NB4 (cell line): ENCODE measurements around the gene KIF18A.
"Not testable (repeated sequence)": the region's sequence is repeated elsewhere in the genome, so short reads cannot be mapped to it uniquely, and the experiment has no call there.

Source experiments
- DNase-seq: peaks from one replicate; pipeline ENCODE4 v3.0.0; 2010; ENCODE audit warnings: low read depth
- H3K4me3 ChIP-seq: one replicate; pipeline ENCODE4 v1.5.1; 2011; ENCODE audit warnings: mild to moderate bottlenecking, low read depth, low read length, moderate library complexity
- MYC ChIP-seq: IDR thresholded peaks from 2 replicates; pipeline ENCODE4 v1.6.1; 2011; ENCODE audit warnings: low read depth, low read length
- POLR2A ChIP-seq: IDR thresholded peaks from 2 replicates; pipeline ENCODE4 v1.6.1; 2011; ENCODE audit warnings: mild to moderate bottlenecking; ENCODE audit not compliant: insufficient read length; ENCODE audit errors: extremely low read depth
- TF ChIP-seq, protein P1 (sequence below): IDR thresholded peaks from one replicate; pipeline ENCODE4 v1.5.1; 2012; ENCODE audit warnings: low read depth, low read length
- TF ChIP-seq, protein P2 (sequence below): IDR thresholded peaks from 2 replicates; pipeline ENCODE4 v1.6.1; 2011; ENCODE audit warnings: low read depth, low read length

Gene KIF18A

DNA sequence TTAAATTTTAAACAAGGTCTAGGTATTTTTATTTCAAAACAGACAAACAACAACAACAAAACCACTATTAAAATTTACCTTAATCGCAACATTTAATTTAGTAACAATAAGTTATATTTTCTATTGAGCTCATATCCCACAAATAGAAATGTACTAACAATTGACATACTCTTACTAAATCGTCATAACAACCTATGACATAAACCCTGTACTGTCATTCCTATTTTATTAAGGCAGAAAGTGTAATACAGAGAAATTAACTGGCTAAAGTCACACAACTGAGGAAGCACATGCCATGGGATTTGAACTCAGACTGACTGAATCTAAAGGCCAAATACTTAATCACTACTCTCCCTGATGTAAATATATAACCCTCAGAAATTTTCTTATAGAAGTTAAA lies 3.0 kb downstream of the KIF18A start:
- peak overlapping the region; percentile 76 for H3K4me3 ChIP-seq
- no peak for DNase-seq
- TF ChIP-seq, protein P1, sequence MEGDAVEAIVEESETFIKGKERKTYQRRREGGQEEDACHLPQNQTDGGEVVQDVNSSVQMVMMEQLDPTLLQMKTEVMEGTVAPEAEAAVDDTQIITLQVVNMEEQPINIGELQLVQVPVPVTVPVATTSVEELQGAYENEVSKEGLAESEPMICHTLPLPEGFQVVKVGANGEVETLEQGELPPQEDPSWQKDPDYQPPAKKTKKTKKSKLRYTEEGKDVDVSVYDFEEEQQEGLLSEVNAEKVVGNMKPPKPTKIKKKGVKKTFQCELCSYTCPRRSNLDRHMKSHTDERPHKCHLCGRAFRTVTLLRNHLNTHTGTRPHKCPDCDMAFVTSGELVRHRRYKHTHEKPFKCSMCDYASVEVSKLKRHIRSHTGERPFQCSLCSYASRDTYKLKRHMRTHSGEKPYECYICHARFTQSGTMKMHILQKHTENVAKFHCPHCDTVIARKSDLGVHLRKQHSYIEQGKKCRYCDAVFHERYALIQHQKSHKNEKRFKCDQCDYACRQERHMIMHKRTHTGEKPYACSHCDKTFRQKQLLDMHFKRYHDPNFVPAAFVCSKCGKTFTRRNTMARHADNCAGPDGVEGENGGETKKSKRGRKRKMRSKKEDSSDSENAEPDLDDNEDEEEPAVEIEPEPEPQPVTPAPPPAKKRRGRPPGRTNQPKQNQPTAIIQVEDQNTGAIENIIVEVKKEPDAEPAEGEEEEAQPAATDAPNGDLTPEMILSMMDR, result no peak
- TF ChIP-seq POLR2A, result no peak
- TF ChIP-seq MYC, result no peak
- TF ChIP-seq, protein P2, sequence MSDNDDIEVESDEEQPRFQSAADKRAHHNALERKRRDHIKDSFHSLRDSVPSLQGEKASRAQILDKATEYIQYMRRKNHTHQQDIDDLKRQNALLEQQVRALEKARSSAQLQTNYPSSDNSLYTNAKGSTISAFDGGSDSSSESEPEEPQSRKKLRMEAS, result no peak

DNA sequence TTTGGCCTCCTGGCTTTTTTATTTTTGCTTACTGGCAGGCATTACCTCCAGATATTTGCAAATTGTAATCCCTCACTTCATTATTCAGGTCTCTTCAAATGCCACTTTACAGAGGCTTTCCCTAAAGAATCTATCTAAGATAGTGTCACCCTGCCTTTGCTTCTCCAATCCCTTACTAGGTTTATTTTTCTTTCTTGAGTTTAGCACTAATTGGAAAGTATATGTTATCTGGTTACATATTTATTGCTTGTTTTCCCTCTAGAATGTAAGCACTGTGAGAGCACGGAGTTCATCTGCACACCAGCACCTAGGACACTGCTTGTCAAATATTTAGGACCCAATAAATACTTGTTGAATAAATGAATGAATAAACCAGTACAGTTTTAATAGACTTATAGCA lies 3.5 kb downstream of the KIF18A start:
- peak overlapping the region; percentile 76 for H3K4me3 ChIP-seq
- TF ChIP-seq POLR2A (no peak), MYC (no peak)
- TF ChIP-seq, protein P2, result no peak
- TF ChIP-seq, protein P1, result no peak

DNA sequence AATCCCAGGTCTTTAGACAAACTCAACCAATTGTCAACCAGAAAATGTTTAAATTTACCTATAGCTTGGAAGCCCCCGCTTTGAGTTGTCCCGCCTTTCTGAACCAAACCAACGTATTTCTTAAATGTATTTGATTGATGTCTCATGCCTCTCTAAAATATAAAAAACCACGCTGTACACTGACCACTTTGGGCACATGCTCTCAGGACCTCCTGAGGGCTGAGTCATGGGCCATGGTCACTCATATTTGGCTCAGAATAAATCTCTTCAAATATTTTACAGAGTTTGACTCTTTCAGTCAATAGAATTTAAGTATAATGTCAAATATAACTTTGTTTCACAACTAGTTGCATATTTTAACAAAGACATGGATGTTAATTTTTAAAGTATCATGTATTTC lies 5.7 kb downstream of the KIF18A start:
- not testable (repeated sequence) for DNase-seq, H3K4me3 ChIP-seq

More for the DNA sequence above, 3.5 kb downstream of the KIF18A start:
- no peak for DNase-seq

DNA sequence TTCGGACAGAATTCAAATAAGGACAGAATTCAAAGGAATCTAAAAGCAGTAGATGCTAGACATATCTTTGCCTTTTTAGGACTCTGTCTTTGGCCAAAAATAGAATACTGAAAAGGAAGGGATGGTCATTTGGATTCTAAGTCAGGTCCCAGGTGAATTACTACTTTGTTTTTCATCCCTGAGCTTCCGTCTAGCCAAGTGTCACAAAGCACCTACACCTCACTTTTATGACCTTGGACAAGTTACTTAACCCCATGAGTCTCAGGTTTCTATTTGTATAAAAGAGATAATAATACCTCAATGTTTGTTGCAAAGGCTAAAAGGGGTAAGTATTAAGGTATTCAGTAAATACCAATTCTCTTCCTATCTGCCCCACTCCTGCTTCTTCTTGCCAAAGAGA lies 7.3 kb downstream of the KIF18A start:
- DNase-seq, result no peak
- no peak for TF ChIP-seq MYC
- TF ChIP-seq, protein P1, result no peak
- TF ChIP-seq, protein P2, result no peak
- TF ChIP-seq POLR2A, result no peak
- no peak overlapping the region for H3K4me3 ChIP-seq

DNA sequence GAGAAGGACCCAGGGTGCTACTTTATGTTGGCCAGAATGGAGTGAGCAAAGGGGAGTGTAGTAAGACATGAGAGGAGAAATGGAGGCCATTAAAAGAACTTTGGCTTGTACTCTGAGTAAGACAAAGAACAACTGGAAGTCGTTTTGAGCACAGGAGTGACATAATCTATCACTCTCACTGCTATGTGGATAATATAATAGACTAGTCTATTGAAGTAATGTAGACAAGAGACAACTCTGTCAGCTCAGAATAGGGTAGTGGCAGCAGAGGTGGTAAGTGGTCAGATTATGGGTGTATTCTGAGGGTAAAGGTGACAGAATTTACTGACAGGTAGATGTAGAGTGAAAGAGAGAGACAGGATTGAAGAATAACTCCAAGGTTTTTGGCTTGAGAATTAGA lies 8.2 kb downstream of the KIF18A start:
- no peak overlapping the region for H3K4me3 ChIP-seq
- no peak for DNase-seq
- TF ChIP-seq MYC, result no peak
- TF ChIP-seq, protein P1, result no peak
- TF ChIP-seq POLR2A, result no peak
- TF ChIP-seq, protein P2, result no peak

DNA sequence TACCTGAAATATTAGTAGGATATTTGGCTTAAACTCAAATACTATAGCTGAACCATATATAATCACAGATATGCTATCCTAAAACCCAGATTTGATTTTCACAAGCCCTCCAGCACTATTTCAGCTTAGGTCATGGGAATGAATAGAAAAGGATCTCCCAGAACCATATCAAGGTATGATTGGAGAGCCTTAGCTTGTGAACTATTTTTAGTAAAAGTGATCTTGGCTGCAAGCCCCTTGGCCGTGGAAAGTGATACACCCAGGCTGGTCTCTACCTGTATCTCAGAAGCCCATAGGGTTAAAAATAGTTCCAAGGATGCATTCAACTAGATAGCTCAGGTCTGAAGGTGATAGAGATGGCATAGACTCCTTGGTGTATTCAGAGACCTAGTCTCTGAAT lies 9.7 kb downstream of the KIF18A start:
- H3K4me3 ChIP-seq, result no peak overlapping the region
- TF ChIP-seq, protein P2, result no peak
- no peak for TF ChIP-seq MYC
- no peak for TF ChIP-seq POLR2A
- TF ChIP-seq, protein P1, result no peak
- DNase-seq, result no peak
